ENCODE results near the gene PAPOLA. TPM values are rescaled to one million over a fixed set of nuclear protein-coding genes. Genes with fewer than 3 reads are reported as not detected.

The PAPOLA gene
- total and polyA plus RNA-seq, 5 donors, result 84.7 to 184 (median 153) TPM

- Histone ChIP-seq H3K9me3 (ENCODE audit: control insufficient read depth, low read length) (no peaks in the 10 kb centered on the region), H3K4me3 (ENCODE audit: low read length) (no peak overlapping the region), H3K27me3 (ENCODE audit: control insufficient read depth, insufficient read depth) (no peaks in the 10 kb centered on the region), H3K27ac (ENCODE audit: low read length) (no peak overlapping the region), H3K4me1 (ENCODE audit: control insufficient read depth, insufficient read depth, low read length) (peaks cover 3% of the 10 kb centered on the region)
- DNase-seq (no peak), ATAC-seq (no peak)
- intact Hi-C loops (cut with DNase I), result no loop called here
- 96% methylated on average over 1 of the region's 1 CpG for WGBS
Observed at GRCh38 chr14:96515731-96516130, 13.5 kb downstream of the PAPOLA start.

- intact Hi-C loops (cut with DNase I), result no loop called here
- no peaks in the 10 kb centered on the region for H3K27me3 ChIP-seq (ENCODE audit: control insufficient read depth, insufficient read depth)
- no peaks in the 10 kb centered on the region for H3K9me3 ChIP-seq (ENCODE audit: control insufficient read depth, low read length)
- WGBS, result 93% methylated on average over 1 of the region's 1 CpG
- H3K27ac ChIP-seq (ENCODE audit: low read length), result no peak overlapping the region
- ATAC-seq (no peak), DNase-seq (no peak)
- H3K4me3 ChIP-seq (ENCODE audit: low read length), result no peak overlapping the region
- peaks cover 3% of the 10 kb centered on the region for H3K4me1 ChIP-seq (ENCODE audit: control insufficient read depth, insufficient read depth, low read length)
Observed at GRCh38 chr14:96516351-96516750, 14.2 kb downstream of the PAPOLA start.

- WGBS, result 84% methylated on average over 4 of the region's 4 CpGs
- H3K27me3 ChIP-seq (ENCODE audit: control insufficient read depth, insufficient read depth), result no peaks in the 10 kb centered on the region
- H3K27ac ChIP-seq (ENCODE audit: low read length), result no peak overlapping the region
- H3K9me3 ChIP-seq (ENCODE audit: control insufficient read depth, low read length), result no peaks in the 10 kb centered on the region
- ATAC-seq, result no peak
- no peak overlapping the region for H3K4me3 ChIP-seq (ENCODE audit: low read length)
- intact Hi-C loops (cut with DNase I), result no loop called here
- H3K4me1 ChIP-seq (ENCODE audit: control insufficient read depth, insufficient read depth, low read length), result peaks cover 1% of the 10 kb centered on the region
- no peak for DNase-seq
Observed at GRCh38 chr14:96519970-96520369, 17.8 kb downstream of the PAPOLA start.

- Histone ChIP-seq H3K4me3 (ENCODE audit: low read length) (no peak overlapping the region), H3K27ac (ENCODE audit: low read length) (no peak overlapping the region), H3K27me3 (ENCODE audit: control insufficient read depth, insufficient read depth) (no peaks in the 10 kb centered on the region), H3K4me1 (ENCODE audit: control insufficient read depth, insufficient read depth, low read length) (no peaks in the 10 kb centered on the region), H3K9me3 (ENCODE audit: control insufficient read depth, low read length) (no peaks in the 10 kb centered on the region)
- ATAC-seq (no peak), DNase-seq (no peak)
- intact Hi-C loops (cut with DNase I), result no loop called here
- 94% methylated on average over 5 of the region's 5 CpGs for WGBS
Observed at GRCh38 chr14:96525452-96525851, 23.3 kb downstream of the PAPOLA start.

GRCh38 chr14:96532632-96533031 is 30.4 kb downstream of the PAPOLA start:
- no peaks in the 10 kb centered on the region for H3K27me3 ChIP-seq (ENCODE audit: control insufficient read depth, insufficient read depth)
- no peak overlapping the region for H3K27ac ChIP-seq (ENCODE audit: low read length)
- DNase-seq (no peak), ATAC-seq (no peak)
- H3K4me1 ChIP-seq (ENCODE audit: control insufficient read depth, insufficient read depth, low read length), result no peaks in the 10 kb centered on the region
- H3K9me3 ChIP-seq (ENCODE audit: control insufficient read depth, low read length), result no peaks in the 10 kb centered on the region
- intact Hi-C loops (cut with DNase I), result no loop called here
- no peak overlapping the region for H3K4me3 ChIP-seq (ENCODE audit: low read length)

GRCh38 chr14:96536807-96537206 is 34.6 kb downstream of the PAPOLA start:
- Histone ChIP-seq H3K27ac (ENCODE audit: low read length) (no peak overlapping the region), H3K4me3 (ENCODE audit: low read length) (no peak overlapping the region), H3K9me3 (ENCODE audit: control insufficient read depth, low read length) (no peaks in the 10 kb centered on the region), H3K27me3 (ENCODE audit: control insufficient read depth, insufficient read depth) (no peaks in the 10 kb centered on the region), H3K4me1 (ENCODE audit: control insufficient read depth, insufficient read depth, low read length) (no peaks in the 10 kb centered on the region)
- 100% methylated on average over 1 of the region's 1 CpG for WGBS
- DNase-seq (no peak), ATAC-seq (no peak)
- intact Hi-C loops (cut with DNase I), result no loop called here

GRCh38 chr14:96538097-96538989 is 36.2 kb downstream of the PAPOLA start:
- Histone ChIP-seq H3K4me3 (ENCODE audit: low read length) (no peak overlapping the region), H3K27ac (ENCODE audit: low read length) (no peak overlapping the region), H3K9me3 (ENCODE audit: control insufficient read depth, low read length) (no peaks in the 10 kb centered on the region), H3K4me1 (ENCODE audit: control insufficient read depth, insufficient read depth, low read length) (no peaks in the 10 kb centered on the region), H3K27me3 (ENCODE audit: control insufficient read depth, insufficient read depth) (no peaks in the 10 kb centered on the region)
- no peak for ATAC-seq
- 67% methylated on average over 3 of the region's 3 CpGs for WGBS
- intact Hi-C loops (cut with DNase I), result no loop called here
- DNase-seq, result no peak

- Histone ChIP-seq H3K4me1 (ENCODE audit: control insufficient read depth, insufficient read depth, low read length) (no peaks in the 10 kb centered on the region), H3K27me3 (ENCODE audit: control insufficient read depth, insufficient read depth) (no peaks in the 10 kb centered on the region), H3K27ac (ENCODE audit: low read length) (no peak overlapping the region), H3K9me3 (ENCODE audit: control insufficient read depth, low read length) (no peaks in the 10 kb centered on the region), H3K4me3 (ENCODE audit: low read length) (no peak overlapping the region)
- DNase-seq (no peak), ATAC-seq (no peak)
- intact Hi-C loops (cut with DNase I), result no loop called here
- 97% methylated on average over 1 of the region's 1 CpG for WGBS
Observed at GRCh38 chr14:96538990-96539317, 36.8 kb downstream of the PAPOLA start.

GRCh38 chr14:96554315-96554910 is 52.2 kb downstream of the PAPOLA start:
- Histone ChIP-seq H3K27me3 (ENCODE audit: control insufficient read depth, insufficient read depth) (no peaks in the 10 kb centered on the region), H3K4me3 (ENCODE audit: low read length) (no peak overlapping the region), H3K4me1 (ENCODE audit: control insufficient read depth, insufficient read depth, low read length) (no peaks in the 10 kb centered on the region), H3K27ac (ENCODE audit: low read length) (no peak overlapping the region), H3K9me3 (ENCODE audit: control insufficient read depth, low read length) (no peaks in the 10 kb centered on the region)
- DNase-seq, result no peak
- intact Hi-C loops (cut with DNase I), result no loop called here
- WGBS, result 57% methylated on average over 3 of the region's 3 CpGs
- ATAC-seq, result peak; percentile 73 to 86

GRCh38 chr14:96559571-96559970 is 57.4 kb downstream of the PAPOLA start:
- no peak overlapping the region for H3K27ac ChIP-seq (ENCODE audit: low read length)
- 52% methylated on average over 1 of the region's 1 CpG for WGBS
- no peak for DNase-seq
- no peaks in the 10 kb centered on the region for H3K27me3 ChIP-seq (ENCODE audit: control insufficient read depth, insufficient read depth)
- no peak for ATAC-seq
- intact Hi-C loops (cut with DNase I), result no loop called here
- H3K9me3 ChIP-seq (ENCODE audit: control insufficient read depth, low read length), result no peaks in the 10 kb centered on the region
- H3K4me1 ChIP-seq (ENCODE audit: control insufficient read depth, insufficient read depth, low read length), result no peaks in the 10 kb centered on the region
- H3K4me3 ChIP-seq (ENCODE audit: low read length), result no peak overlapping the region

- no peak overlapping the region for H3K27ac ChIP-seq (ENCODE audit: low read length)
- no peak for ATAC-seq
- H3K4me3 ChIP-seq (ENCODE audit: low read length), result no peak overlapping the region
- H3K27me3 ChIP-seq (ENCODE audit: control insufficient read depth, insufficient read depth), result no peaks in the 10 kb centered on the region
- intact Hi-C loops (cut with DNase I), result no loop called here
- DNase-seq, result no peak
- no peaks in the 10 kb centered on the region for H3K9me3 ChIP-seq (ENCODE audit: control insufficient read depth, low read length)
- no peaks in the 10 kb centered on the region for H3K4me1 ChIP-seq (ENCODE audit: control insufficient read depth, insufficient read depth, low read length)
- WGBS, result 93% methylated on average over 1 of the region's 1 CpG
Observed at GRCh38 chr14:96564389-96564788, 62.2 kb downstream of the PAPOLA start.
